Epithelial cell of esophagus (primary cell): ENCODE measurements around the gene CLDN16.

Experiments
- DNase-seq: peaks from one replicate; pipeline ENCODE4 v3.0.0; 2010; ENCODE audit warnings: low read depth
- H3K4me3 ChIP-seq: 2 replicates; pipeline ENCODE4 v1.5.1; 2011; ENCODE audit warnings: mild to moderate bottlenecking, low read length, control low read depth
- CTCF ChIP-seq: IDR thresholded peaks from 2 replicates; pipeline ENCODE4 v1.5.1; 2011; ENCODE audit warnings: low read depth, mild to moderate bottlenecking, low read length, control low read depth, inconsistent platforms; ENCODE audit not compliant: insufficient read depth; ENCODE audit errors: missing control alignments

The CLDN16 gene

GRCh38 chr3:190429681-190430080, 41.7 kb downstream of the CLDN16 start:
- TF ChIP-seq CTCF = no peak
- DNase-seq = peak; percentile 20
- H3K4me3 ChIP-seq = no peak overlapping the region

- peak; percentile 28 for DNase-seq
- no peak overlapping the region for H3K4me3 ChIP-seq
- TF ChIP-seq CTCF = no peak
Observed at GRCh38 chr3:190430906-190431305, 42.9 kb downstream of the CLDN16 start.

GRCh38 chr3:190432216-190432615, 44.3 kb downstream of the CLDN16 start:
- TF ChIP-seq CTCF = no peak
- no peak overlapping the region for H3K4me3 ChIP-seq
- DNase-seq = peak; percentile 69

GRCh38 chr3:190433626-190434025, 45.7 kb downstream of the CLDN16 start:
- no peak for DNase-seq
- H3K4me3 ChIP-seq = no peak overlapping the region
- TF ChIP-seq CTCF = no peak

GRCh38 chr3:190435618-190436017, 47.7 kb downstream of the CLDN16 start:
- TF ChIP-seq CTCF = no peak

GRCh38 chr3:190436331-190436730, 48.4 kb downstream of the CLDN16 start:
- TF ChIP-seq CTCF = no peak
- H3K4me3 ChIP-seq = no peak overlapping the region
- no peak for DNase-seq

More at GRCh38 chr3:190435618-190436017, 47.7 kb downstream of the CLDN16 start:
- H3K4me3 ChIP-seq = no peak overlapping the region
- DNase-seq = peak; percentile 49

- DNase-seq = no peak
- TF ChIP-seq CTCF = no peak
- H3K4me3 ChIP-seq = no peak overlapping the region
Observed at GRCh38 chr3:190442240-190442639, 54.3 kb downstream of the CLDN16 start.
